Suprapubic skin (tissue), 4 donors: ENCODE results near the gene CTSH. TPM values are rescaled to one million over a fixed set of nuclear protein-coding genes. Genes with fewer than 3 reads are reported as not detected.

Experiments used
- DNase-seq, 2 donors: peaks; one replicate each; pipeline ENCODE4 v3.0.0-alpha.2; 2019; ENCODE audit warnings: low spot score in 2 of 2
- H3K27ac ChIP-seq: fragments of 200-600 bp; sonication (generic); one replicate; pipeline ENCODE4 v1.5.1; 2019
- H3K27me3 ChIP-seq: fragments of 200-600 bp; sonication (generic); one replicate; pipeline ENCODE4 v1.5.1; 2019
- H3K36me3 ChIP-seq: fragments of 200-600 bp; sonication (generic); one replicate; pipeline ENCODE4 v1.5.1; 2019
- H3K4me1 ChIP-seq: fragments of 200-600 bp; sonication (generic); one replicate; pipeline ENCODE4 v1.5.1; 2019
- H3K4me3 ChIP-seq: fragments of 200-600 bp; sonication (generic); one replicate; pipeline ENCODE4 v1.5.1; 2019; ENCODE audit warnings: mild to moderate bottlenecking
- H3K9me3 ChIP-seq: fragments of 200-600 bp; sonication (generic); one replicate; pipeline ENCODE4 v1.5.1; 2019
- CTCF ChIP-seq, 2 donors: fragments of 200-600 bp in 1 of 2; fragments of 450-650 bp in 1 of 2; sonication (generic) in 1 of 2; IDR thresholded peaks; one replicate each; pipeline ENCODE4 v1.5.1; 2016 to 2019; ENCODE audit warnings: antibody characterized with exemption in 2 of 2, mild to moderate bottlenecking in 1 of 2, moderate library complexity in 1 of 2
- EP300 ChIP-seq: sonication (generic); formaldehyde crosslinking; IDR thresholded peaks from one replicate; pipeline ENCODE4 v1.6.1; 2017; ENCODE audit warnings: antibody characterized with exemption
- POLR2A ChIP-seq, 2 donors: fragments of 450-650 bp; IDR thresholded peaks; one replicate each; pipeline ENCODE4 v1.6.1; 2017; ENCODE audit warnings: antibody characterized with exemption in 2 of 2, mild to moderate bottlenecking in 2 of 2, moderate library complexity in 2 of 2
- POLR2AphosphoS5 ChIP-seq, 3 donors: sonication (generic); formaldehyde crosslinking; IDR thresholded peaks; one replicate each; pipeline ENCODE4 v1.6.1; 2017; ENCODE audit warnings: antibody characterized with exemption in 3 of 3
- WGBS: methylation state at CpG from one replicate; pipeline ENCODE4 v1.1.5; 2018; 5-methylcytosine and 5-hydroxymethylcytosine counted together
- total RNA-seq, 4 donors: library from RNA; depleted of rRNA; stranded (reverse); fragments of >200 nt; gene quantifications; one replicate each; pipeline ENCODE4 v1.1.0, GENCODE V29; 2016

Gene CTSH
- total RNA-seq, 4 donors from 2014 or later: 98.4 to 308 (median 219) TPM

- Histone ChIP-seq H3K36me3 (no peaks in the 10 kb centered on the region), H3K4me3 (no peak overlapping the region), H3K9me3 (no peaks in the 10 kb centered on the region), H3K4me1 (no peaks in the 10 kb centered on the region), H3K27me3 (no peaks in the 10 kb centered on the region), H3K27ac (no peak overlapping the region)
- TF ChIP-seq POLR2AphosphoS5 (IDR thresholded peaks at IDR 0.05): no peak
- no peak for TF ChIP-seq EP300
- TF ChIP-seq CTCF (IDR thresholded peaks at IDR 0.05): no peak
- TF ChIP-seq POLR2A (IDR thresholded peaks at IDR 0.05): no peak
- 76% methylated on average over 5 of the region's 5 CpGs for WGBS
- DNase-seq: no peak
Observed at GRCh38 chr15:78968539-78969271, 23.9 kb upstream of the CTSH start.

GRCh38 chr15:78968114-78968513, 23.3 kb upstream of the CTSH start:
- Histone ChIP-seq H3K27ac (no peak overlapping the region), H3K9me3 (no peaks in the 10 kb centered on the region), H3K4me1 (no peaks in the 10 kb centered on the region), H3K36me3 (no peaks in the 10 kb centered on the region), H3K4me3 (no peak overlapping the region), H3K27me3 (no peaks in the 10 kb centered on the region)
- TF ChIP-seq EP300: no peak
- no peak for TF ChIP-seq POLR2A (IDR thresholded peaks at IDR 0.05)
- TF ChIP-seq POLR2AphosphoS5 (IDR thresholded peaks at IDR 0.05): no peak
- TF ChIP-seq CTCF (IDR thresholded peaks at IDR 0.05): no peak
- no peak for DNase-seq
- 92% methylated on average over 2 of the region's 2 CpGs for WGBS

GRCh38 chr15:78960308-78960707, 15.5 kb upstream of the CTSH start:
- H3K4me3 ChIP-seq: no peak overlapping the region
- TF ChIP-seq EP300: no peak
- TF ChIP-seq POLR2A (IDR thresholded peaks at IDR 0.05): no peak
- TF ChIP-seq POLR2AphosphoS5 (IDR thresholded peaks at IDR 0.05): no peak
- TF ChIP-seq CTCF (IDR thresholded peaks at IDR 0.05): no peak
- DNase-seq: no peak
- WGBS: 94% methylated on average over 5 of the region's 6 CpGs
- no peaks in the 10 kb centered on the region for H3K9me3 ChIP-seq
- H3K4me1 ChIP-seq: no peaks in the 10 kb centered on the region
- H3K27ac ChIP-seq: no peak overlapping the region
- H3K36me3 ChIP-seq: no peaks in the 10 kb centered on the region
- no peaks in the 10 kb centered on the region for H3K27me3 ChIP-seq

- Histone ChIP-seq H3K27ac (no peak overlapping the region), H3K4me3 (no peak overlapping the region), H3K4me1 (no peaks in the 10 kb centered on the region), H3K27me3 (no peaks in the 10 kb centered on the region), H3K9me3 (no peaks in the 10 kb centered on the region), H3K36me3 (no peaks in the 10 kb centered on the region)
- 97% methylated on average over 8 of the region's 10 CpGs for WGBS
- no peak for DNase-seq
- no peak for TF ChIP-seq POLR2AphosphoS5 (IDR thresholded peaks at IDR 0.05)
Observed at GRCh38 chr15:78959360-78959759, 14.5 kb upstream of the CTSH start.

GRCh38 chr15:78957416-78958093, 12.7 kb upstream of the CTSH start:
- Histone ChIP-seq H3K9me3 (no peaks in the 10 kb centered on the region), H3K4me3 (no peak overlapping the region), H3K27me3 (no peaks in the 10 kb centered on the region), H3K36me3 (no peaks in the 10 kb centered on the region), H3K4me1 (no peaks in the 10 kb centered on the region), H3K27ac (no peak overlapping the region)
- no peak for DNase-seq
- TF ChIP-seq CTCF (IDR thresholded peaks at IDR 0.05): no peak
- no peak for TF ChIP-seq POLR2A (IDR thresholded peaks at IDR 0.05)
- TF ChIP-seq POLR2AphosphoS5 (IDR thresholded peaks at IDR 0.05): no peak
- no peak for TF ChIP-seq EP300
- WGBS: 91% methylated on average over 9 of the region's 9 CpGs
